GM12801 (cell line): Measurements from ENCODE around the gene ARL3.

ENCODE experiments used
- TF ChIP-seq, protein P1 (sequence below): IDR thresholded peaks from one replicate; pipeline ENCODE4 v1.5.1; 2011; ENCODE audit warnings: control low read depth; ENCODE audit not compliant: insufficient read length; ENCODE audit errors: extremely low read depth

Gene ARL3

DNA sequence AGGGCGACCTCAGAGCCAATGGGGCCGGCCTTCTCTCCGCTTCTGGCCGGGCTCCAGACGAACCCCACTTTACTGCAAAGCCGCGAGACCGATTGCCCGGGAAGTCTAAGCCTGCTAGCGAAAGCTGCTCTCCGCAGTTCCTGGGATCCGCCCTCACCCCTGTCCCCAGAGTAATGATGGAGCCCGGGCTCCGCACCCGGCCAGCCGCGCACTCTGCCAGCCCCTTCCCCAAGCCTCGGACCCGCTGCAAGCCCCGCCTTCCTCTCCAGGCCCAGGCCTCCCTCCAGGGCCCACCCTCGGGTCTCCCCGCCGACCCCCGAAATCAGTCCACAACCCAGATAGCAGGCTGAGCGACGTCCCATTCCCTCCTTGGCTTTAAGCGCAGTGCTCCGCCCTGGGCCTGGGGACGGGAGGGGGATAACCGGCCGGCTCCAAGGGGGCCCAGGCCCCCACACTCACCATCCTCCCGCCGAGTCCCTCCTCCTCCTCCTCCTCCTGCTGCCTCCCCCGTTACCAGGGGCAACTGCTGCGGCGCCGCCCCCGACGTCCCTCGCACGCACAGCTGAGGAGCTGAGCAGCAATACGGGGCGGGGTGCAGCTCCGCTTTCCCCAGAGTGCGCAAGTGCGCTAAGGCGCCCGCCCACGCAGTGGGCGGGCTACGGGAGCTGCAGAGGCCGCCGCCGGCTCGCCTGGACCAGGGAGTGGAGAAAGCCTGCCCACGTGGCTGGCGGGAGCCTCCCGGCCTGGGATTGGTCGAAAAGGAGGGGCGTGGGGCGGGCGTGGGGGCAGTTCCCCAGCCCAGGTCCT, at the start of gene ARL3:
TSS of gene ARL3 (minus strand) at position 584 of the 807 bp plus-strand sequence. CDS start at position 462, 122 bp downstream.
- TF ChIP-seq, protein P1, sequence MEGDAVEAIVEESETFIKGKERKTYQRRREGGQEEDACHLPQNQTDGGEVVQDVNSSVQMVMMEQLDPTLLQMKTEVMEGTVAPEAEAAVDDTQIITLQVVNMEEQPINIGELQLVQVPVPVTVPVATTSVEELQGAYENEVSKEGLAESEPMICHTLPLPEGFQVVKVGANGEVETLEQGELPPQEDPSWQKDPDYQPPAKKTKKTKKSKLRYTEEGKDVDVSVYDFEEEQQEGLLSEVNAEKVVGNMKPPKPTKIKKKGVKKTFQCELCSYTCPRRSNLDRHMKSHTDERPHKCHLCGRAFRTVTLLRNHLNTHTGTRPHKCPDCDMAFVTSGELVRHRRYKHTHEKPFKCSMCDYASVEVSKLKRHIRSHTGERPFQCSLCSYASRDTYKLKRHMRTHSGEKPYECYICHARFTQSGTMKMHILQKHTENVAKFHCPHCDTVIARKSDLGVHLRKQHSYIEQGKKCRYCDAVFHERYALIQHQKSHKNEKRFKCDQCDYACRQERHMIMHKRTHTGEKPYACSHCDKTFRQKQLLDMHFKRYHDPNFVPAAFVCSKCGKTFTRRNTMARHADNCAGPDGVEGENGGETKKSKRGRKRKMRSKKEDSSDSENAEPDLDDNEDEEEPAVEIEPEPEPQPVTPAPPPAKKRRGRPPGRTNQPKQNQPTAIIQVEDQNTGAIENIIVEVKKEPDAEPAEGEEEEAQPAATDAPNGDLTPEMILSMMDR: no peak

DNA sequence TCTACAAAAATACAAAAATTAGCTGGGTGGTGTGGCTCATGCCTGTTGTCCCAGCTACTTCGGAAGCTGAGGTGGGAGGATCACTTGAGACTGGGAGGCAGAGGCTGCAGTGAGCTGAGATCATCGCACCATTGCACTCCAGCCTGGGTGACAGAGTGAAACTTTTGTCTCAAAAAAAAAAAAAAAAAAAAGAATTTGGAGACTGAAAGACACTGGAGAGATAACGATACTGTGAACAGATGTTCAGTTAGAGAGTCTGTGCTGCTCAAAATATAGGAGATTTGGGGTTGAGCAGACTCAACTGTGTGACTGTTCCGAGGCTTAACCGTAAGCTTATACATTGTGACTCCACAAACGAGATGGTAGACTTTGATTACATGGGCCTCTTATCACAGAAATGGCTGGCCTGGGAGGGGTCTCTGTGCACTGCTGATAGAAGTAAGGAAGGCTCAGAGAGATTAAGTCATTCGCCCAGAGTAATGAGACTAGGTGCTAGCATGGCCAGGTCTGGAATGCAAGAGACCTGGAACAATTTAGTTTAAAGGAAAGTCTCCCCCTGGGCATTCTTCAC, 48.9 kb upstream of the ARL3 start:
- TF ChIP-seq, protein P1: no peak

DNA sequence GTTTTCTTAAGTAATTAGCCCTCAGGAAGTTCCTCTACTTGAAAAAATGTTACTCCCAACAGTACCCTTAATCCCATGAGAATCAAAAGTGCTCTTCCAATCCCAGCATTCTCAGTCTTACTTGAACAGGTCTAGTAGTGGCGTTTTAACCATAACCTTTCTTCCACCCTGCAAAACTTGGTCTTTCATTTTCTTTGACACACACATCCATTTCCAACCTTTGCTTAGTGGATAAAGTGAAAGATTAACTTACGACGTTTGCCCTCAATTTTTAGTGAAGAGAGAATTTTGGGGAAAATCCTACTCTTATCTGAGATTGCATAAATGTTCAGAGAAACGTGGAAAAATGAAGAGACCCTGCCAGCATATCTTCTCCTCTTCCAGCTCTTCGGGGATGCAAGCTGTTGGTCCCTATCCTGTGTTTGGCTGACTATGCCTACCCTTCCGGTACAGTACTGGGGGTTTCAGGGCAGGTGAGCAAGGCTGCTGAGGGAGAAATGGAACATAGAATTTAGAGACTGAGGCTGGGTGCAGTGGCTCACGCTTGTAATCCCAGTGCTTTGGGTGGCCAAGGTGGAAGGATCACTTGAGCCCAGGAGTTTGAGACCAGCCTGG, 48.3 kb upstream of the ARL3 start:
- TF ChIP-seq, protein P1: no peak

DNA sequence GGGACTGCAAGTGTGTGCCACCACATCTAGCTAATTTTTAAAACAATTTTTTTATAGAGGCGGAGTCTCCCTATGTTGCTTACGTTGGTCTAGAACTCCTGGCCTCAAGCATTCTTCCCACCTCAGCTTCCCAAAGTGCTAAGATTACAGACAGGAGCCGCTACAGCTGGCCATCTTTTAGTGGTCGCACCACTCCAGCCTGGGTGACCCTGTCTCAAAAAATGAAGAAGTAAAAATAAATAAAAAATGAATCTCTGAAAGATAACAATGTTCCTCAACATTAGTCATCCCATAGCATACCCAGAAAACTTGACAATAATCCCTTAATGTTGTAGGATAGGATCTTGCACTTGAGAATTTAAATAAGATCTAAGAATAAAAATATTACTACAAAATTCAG, 47.8 kb upstream of the ARL3 start:
- TF ChIP-seq, protein P1: no peak

- TF ChIP-seq, protein P1: no peak
These were observed 45.5 kb upstream of the ARL3 start for GRCh38 chr10:102759497-102760210.

DNA sequence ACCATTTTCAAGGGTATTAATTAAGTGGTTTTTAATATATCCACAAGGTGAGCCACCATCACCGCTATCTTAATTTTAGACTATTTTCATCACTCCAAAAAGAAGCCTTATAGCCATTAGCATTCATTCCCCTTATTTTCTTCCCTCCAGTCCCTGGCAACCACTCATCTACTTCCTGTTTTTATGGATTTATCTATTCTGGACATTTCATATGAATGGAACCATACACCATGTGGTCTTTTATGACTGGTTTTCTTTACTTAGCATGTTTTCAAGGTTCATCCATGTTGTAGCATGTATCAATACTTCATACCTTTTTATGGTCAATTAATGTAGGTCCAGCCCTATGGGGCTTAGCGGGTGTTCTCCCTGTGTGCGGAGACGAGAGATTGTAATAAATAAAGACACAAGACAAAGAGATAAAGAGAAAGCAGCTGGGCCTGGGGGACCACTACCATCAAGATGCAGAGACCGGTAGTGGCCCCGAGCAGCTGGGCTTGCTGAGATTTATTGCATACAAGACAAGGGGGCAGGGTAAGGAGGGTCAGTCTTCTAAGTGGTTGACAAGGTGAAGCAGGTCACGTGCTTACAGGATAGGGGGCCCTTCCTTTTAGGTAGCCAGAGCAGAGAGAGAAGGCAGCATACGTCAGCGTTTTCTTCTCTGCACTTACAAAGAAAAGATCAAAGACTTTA, 44.2 kb upstream of the ARL3 start:
- TF ChIP-seq, protein P1: no peak
